Smooth muscle cell (in vitro differentiated cells): Measurements from ENCODE around the gene ZNF343. TPM values are rescaled to one million over a fixed set of nuclear protein-coding genes. Genes with fewer than 3 reads are reported as not detected.

ENCODE experiments used
- DNase-seq: peaks from one replicate; lab custom pipeline; 2025; ENCODE audit not compliant: unreplicated experiment; lab: John Stamatoyannopoulos, UW
- H2AFZ ChIP-seq: fragments of 200-600 bp; sonication (generic); 2 replicates; pipeline ENCODE4 v1.6.0; 2016; ENCODE audit warnings: antibody characterized with exemption, low read depth, mild to moderate bottlenecking
- H3F3A ChIP-seq: fragments of 200-600 bp; sonication (generic); 2 replicates; pipeline ENCODE4 v1.6.0; 2017; ENCODE audit warnings: antibody characterized with exemption, low read depth
- H3K27ac ChIP-seq: fragments of 200-600 bp; sonication (generic); 2 replicates; pipeline ENCODE4 v1.5.1; 2016; ENCODE audit warnings: low read depth, mild to moderate bottlenecking
- H3K27me3 ChIP-seq: fragments of 200-600 bp; sonication (generic); 2 replicates; pipeline ENCODE4 v1.6.1; 2016; ENCODE audit warnings: low read depth, mild to moderate bottlenecking
- H3K36me3 ChIP-seq: fragments of 200-600 bp; sonication (generic); 2 replicates; pipeline ENCODE4 v1.5.1; 2016; ENCODE audit warnings: low read depth
- H3K4me1 ChIP-seq: fragments of 200-600 bp; sonication (generic); 2 replicates; pipeline ENCODE4 v1.5.1; 2016; ENCODE audit warnings: low read depth
- H3K4me2 ChIP-seq: fragments of 200-600 bp; sonication (generic); 2 replicates; pipeline ENCODE4 v1.6.0; 2016; ENCODE audit warnings: mild to moderate bottlenecking
- H3K4me3 ChIP-seq: fragments of 200-600 bp; sonication (generic); 2 replicates; pipeline ENCODE4 v1.5.1; 2016; ENCODE audit warnings: mild to moderate bottlenecking
- H3K79me2 ChIP-seq: fragments of 200-600 bp; sonication (generic); 2 replicates; pipeline ENCODE4 v1.6.0; 2016; ENCODE audit warnings: low read depth, mild to moderate bottlenecking
- H3K9ac ChIP-seq: fragments of 200-600 bp; sonication (generic); 2 replicates; pipeline ENCODE4 v1.6.0; 2016; ENCODE audit warnings: low read depth
- H3K9me3 ChIP-seq: fragments of 200-600 bp; sonication (generic); replicated peaks from 2 replicates; pipeline ENCODE4 v1.5.1; 2016; ENCODE audit warnings: low read depth
- H4K20me1 ChIP-seq: fragments of 200-600 bp; sonication (generic); 2 replicates; pipeline ENCODE4 v1.6.0; 2016; ENCODE audit warnings: low read depth
- CTCF ChIP-seq: fragments of 200-600 bp; sonication (generic); IDR thresholded peaks from 2 replicates; pipeline ENCODE4 v1.5.1; 2017; ENCODE audit warnings: borderline replicate concordance, mild to moderate bottlenecking, antibody characterized with exemption; ENCODE audit not compliant: insufficient read depth, poor library complexity, severe bottlenecking
- WGBS: methylation state at CpG from one replicate; pipeline ENCODE4 v1.1.7; 2016; ENCODE audit warnings: low lambda C conversion rate; 5-methylcytosine and 5-hydroxymethylcytosine counted together
- polyA plus RNA-seq: library from polyadenylated mRNA; unstranded; fragments of >200 nt; fragmentation: Nextera tagmentation; extraction: Ambion mirVana; gene quantifications from 2 replicates; pipeline ENCODE4 v1.2.1, GENCODE V29; 2016
- total RNA-seq: library from RNA; depleted of rRNA; stranded (reverse); fragments of >200 nt; gene quantifications from 2 replicates; pipeline ENCODE4 v1.2.3, GENCODE V29; 2014

ZNF343 gene
- total and polyA plus RNA-seq, 2 experiments from 2014 or later: 2.3 to 5.0 TPM

- H3K4me3 ChIP-seq: no peak overlapping the region
- H4K20me1 ChIP-seq: no peaks in the 10 kb centered on the region
- TF ChIP-seq CTCF: no peak
- H2AFZ ChIP-seq: no peak overlapping the region
- H3K27ac ChIP-seq: no peak overlapping the region
- peaks cover 4% of the 10 kb centered on the region for H3K4me1 ChIP-seq
- H3K27me3 ChIP-seq: peaks cover 37% of the 10 kb centered on the region
- DNase-seq: no peak
- no peaks in the 10 kb centered on the region for H3K9me3 ChIP-seq
- no peak overlapping the region for H3K4me2 ChIP-seq
- H3K9ac ChIP-seq: no peak overlapping the region
- H3K36me3 ChIP-seq: no peaks in the 10 kb centered on the region
- no peaks in the 10 kb centered on the region for H3F3A ChIP-seq
- WGBS: 80% methylated on average over 12 of the region's 12 CpGs
- no peaks in the 10 kb centered on the region for H3K79me2 ChIP-seq
Measured at GRCh38 chr20:2538356-2538755, 29.6 kb upstream of the ZNF343 start.

- 86% methylated on average over 5 of the region's 5 CpGs for WGBS
- Histone ChIP-seq H3K27me3 (peaks cover 32% of the 10 kb centered on the region), H3K79me2 (no peaks in the 10 kb centered on the region)
Measured at GRCh38 chr20:2537101-2537500, 28.4 kb upstream of the ZNF343 start.

GRCh38 chr20:2536560-2536986 is 27.9 kb upstream of the ZNF343 start, which contains the start of gene TMC2:
TMC2 (plus strand) TSS chr20:2536573; CDS start chr20:2536622, 49 bp downstream.
- no peak for TF ChIP-seq CTCF
- no peak within 1 kb of the TSS for H2AFZ ChIP-seq
- 85% methylated on average over 13 of the region's 13 CpGs for WGBS

More at GRCh38 chr20:2537101-2537500, 28.4 kb upstream of the ZNF343 start:
- no peaks in the 10 kb centered on the region for H4K20me1 ChIP-seq
- H3K4me2 ChIP-seq: no peak overlapping the region
- no peak overlapping the region for H3K27ac ChIP-seq
- no peak for TF ChIP-seq CTCF
- no peaks in the 10 kb centered on the region for H3F3A ChIP-seq
- no peak overlapping the region for H2AFZ ChIP-seq
- H3K9ac ChIP-seq: no peak overlapping the region
- no peaks in the 10 kb centered on the region for H3K9me3 ChIP-seq
- no peak for DNase-seq
- H3K4me1 ChIP-seq: peaks cover 4% of the 10 kb centered on the region
- no peaks in the 10 kb centered on the region for H3K36me3 ChIP-seq
- no peak overlapping the region for H3K4me3 ChIP-seq

GRCh38 chr20:2535711-2536559 is 27.2 kb upstream of the ZNF343 start:
- peaks cover 20% of the 10 kb centered on the region for H3K27me3 ChIP-seq
- DNase-seq: no peak
- 77% methylated on average over 12 of the region's 12 CpGs for WGBS

More at GRCh38 chr20:2536560-2536986, 27.9 kb upstream of the ZNF343 start, which contains the start of gene TMC2:
- H4K20me1 ChIP-seq: no peaks in the 10 kb centered on the region
- H3K79me2 ChIP-seq: no peaks in the 10 kb centered on the region
- no peak within 1 kb of the TSS for H3K4me3 ChIP-seq
- H3K36me3 ChIP-seq: no peaks in the 10 kb centered on the region
- no peaks in the 10 kb centered on the region for H3K9me3 ChIP-seq
- no peaks in the 10 kb centered on the region for H3F3A ChIP-seq
- H3K4me2 ChIP-seq: no peak within 1 kb of the TSS
- peaks cover 26% of the 10 kb centered on the region for H3K27me3 ChIP-seq
- no peak within 1 kb of the TSS for H3K9ac ChIP-seq
- no peak within 1 kb of the TSS for H3K27ac ChIP-seq
- H3K4me1 ChIP-seq: peaks cover 4% of the 10 kb centered on the region
- no peak for DNase-seq

More at GRCh38 chr20:2535711-2536559, 27.2 kb upstream of the ZNF343 start:
- no peak for TF ChIP-seq CTCF
- Histone ChIP-seq H3K4me3 (no peak overlapping the region), H2AFZ (no peak overlapping the region), H3K36me3 (no peaks in the 10 kb centered on the region), H3K79me2 (no peaks in the 10 kb centered on the region), H3K4me1 (peaks cover 4% of the 10 kb centered on the region), H3F3A (no peaks in the 10 kb centered on the region), H3K9ac (no peak overlapping the region), H3K9me3 (no peaks in the 10 kb centered on the region), H3K4me2 (no peak overlapping the region), H4K20me1 (no peaks in the 10 kb centered on the region), H3K27ac (no peak overlapping the region)
